GM21515 (cell line): ENCODE results near the gene ZDHHC14.
"Not testable (repeated sequence)": the region's sequence is repeated elsewhere in the genome, so short reads cannot be mapped to it uniquely, and the experiment has no call there.

Experiments used
- ATAC-seq: cut with Tn5 transposase; IDR thresholded peaks from one replicate; pipeline ENCODE4 v1.9.1; 2021; ENCODE audit not compliant: unreplicated experiment

ZDHHC14 gene

DNA sequence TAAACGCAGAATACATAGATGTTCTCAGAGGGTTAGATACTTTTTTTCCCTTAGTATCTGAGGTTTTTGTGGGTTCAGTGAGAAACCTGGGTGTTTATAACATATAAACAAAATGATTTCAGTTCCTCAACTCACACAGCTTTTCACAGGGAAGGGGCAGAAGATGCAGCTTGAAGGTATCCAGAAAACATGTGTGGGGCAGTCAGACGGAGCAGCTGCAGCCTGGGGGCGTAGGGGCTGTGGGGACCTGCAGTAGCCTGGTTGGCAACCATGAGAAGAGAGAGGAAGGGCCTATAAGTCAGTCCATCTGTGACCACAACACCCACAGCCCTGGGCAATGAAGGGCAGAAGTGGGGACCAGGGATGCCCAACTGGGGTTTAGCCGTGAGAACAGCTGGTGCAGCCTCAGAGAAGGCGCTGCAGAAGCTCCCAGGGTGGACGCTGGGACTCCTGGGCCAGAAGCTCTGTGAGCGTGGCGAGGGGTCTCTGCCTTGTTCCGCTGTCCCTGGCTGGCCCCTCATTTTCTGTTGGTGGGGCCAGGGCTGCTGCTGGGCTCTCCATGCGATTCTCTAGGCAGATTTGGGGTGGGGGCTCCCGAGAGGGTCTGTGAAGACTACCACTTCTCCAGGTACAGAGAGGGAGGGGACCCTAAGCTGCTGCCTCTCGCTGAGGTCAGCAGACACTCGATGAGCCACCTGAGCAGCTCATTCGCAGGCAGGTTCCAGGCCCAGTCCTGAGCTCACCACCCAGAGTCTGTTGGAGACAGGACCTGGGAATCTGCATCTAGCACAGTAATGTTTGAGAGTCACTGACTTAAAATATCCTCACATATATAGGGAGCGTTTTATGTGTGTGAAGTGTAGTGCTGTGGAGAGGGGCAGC is 181.2 kb downstream of the ZDHHC14 start:
- peak; percentile 41 for ATAC-seq

DNA sequence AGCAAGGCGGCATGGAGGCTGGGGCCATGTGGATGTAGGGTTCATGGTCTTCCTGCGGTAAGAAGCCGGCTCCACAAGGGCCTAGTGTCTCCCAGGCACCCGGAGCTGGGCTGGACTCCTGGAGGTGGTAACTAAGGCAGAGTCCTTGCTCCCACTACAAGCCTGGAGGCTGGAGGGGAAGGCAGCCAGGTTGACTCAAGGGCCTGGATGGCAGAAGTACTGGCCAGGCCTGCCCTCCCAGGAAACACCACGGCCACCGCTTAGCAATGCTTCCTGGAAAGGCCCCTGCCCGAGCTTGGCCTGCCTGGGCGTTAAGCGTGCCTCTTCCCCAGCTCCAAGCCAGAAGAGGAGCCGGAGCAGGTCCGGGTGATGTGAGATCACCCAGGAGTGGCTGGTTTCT is 182.0 kb downstream of the ZDHHC14 start:
- no peak for ATAC-seq

DNA sequence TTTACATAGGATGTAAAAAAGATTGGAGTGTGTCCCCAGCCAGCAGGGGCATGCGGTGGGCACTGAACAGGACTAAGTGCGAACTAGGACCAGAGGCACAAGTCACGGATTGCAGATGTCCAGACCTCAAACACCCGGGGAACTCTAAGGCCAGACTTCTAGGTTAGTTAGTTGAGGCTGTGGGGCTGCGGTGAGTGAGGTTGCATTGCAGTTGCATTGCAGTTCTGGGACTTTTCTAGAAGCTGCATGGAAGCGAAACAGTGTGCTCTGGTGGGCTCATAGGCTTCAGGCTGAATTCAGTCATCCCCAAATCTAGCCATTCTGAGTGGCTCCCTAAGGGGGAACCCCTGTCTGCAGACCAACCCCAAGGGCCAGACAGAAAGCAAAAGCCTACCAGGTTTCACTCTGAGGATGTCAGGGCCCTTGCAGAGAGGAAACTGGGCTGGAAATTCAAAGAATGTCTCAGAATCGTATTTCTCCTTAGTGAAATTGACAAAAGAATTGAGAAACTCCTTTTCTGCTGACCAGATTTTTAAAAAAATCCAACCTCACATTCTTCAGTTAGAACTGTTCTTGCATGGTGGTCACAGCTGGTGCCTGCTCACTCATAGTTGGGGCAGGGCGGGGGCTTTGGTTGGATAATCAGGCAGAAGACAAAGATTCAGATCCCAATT is 182.8 kb downstream of the ZDHHC14 start:
- ATAC-seq, result peak; percentile 62

DNA sequence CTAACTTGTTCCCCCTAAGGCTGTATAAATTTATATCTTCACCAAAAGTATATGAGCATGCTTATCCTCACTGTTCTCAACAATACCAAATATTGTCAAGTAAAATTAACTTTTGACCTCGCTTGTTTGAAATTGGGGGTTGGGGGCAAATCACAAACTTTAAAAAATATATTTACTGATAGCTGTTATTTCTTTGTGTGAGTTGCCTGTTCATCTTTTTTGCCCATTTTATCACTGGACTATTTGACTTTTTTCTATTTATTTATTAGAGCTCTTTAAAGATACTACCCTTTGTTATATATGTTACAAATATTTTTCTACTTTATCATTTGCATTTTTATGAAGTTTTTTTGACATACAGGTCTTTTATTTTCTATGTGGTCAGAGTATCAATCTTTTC is 187.7 kb downstream of the ZDHHC14 start:
- no peak for ATAC-seq

DNA sequence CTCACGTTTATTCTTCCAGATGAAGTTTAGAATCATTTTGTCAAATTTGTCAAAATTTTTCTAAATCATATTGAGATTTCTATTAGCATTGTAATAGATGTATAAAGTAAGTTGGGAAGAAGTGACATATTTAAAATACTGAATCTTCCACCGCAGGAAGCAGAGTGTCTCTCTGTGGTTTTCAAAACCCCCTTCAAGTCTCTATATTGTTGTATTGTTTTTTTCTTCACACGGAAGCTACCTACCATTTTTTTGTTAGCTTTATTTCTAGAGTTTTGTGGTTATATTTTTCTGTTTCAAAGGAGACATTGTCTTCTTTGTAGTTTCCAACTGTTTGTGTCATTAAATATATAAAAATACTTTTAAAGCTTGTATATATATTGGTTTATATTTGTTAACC is 188.6 kb downstream of the ZDHHC14 start:
- peak; percentile 47 for ATAC-seq

DNA sequence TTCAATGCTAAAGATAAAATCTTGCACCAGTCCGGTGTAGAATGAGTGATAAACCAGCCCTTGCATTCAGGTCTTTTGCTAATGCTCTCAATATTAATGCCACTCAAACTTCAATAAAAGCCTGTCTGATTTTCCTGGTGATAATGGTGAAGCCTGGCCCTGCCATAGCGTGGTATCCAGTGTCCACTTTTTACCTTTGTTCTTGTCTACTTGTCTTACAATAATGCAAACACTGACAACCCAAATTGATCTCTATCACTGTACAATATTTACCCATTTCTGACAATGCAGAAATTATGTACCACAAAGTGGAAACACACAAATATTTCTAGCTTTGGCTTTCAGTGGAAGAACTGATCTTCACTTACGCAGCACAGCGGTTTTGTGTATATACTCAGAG is 189.1 kb downstream of the ZDHHC14 start:
- no peak for ATAC-seq

DNA sequence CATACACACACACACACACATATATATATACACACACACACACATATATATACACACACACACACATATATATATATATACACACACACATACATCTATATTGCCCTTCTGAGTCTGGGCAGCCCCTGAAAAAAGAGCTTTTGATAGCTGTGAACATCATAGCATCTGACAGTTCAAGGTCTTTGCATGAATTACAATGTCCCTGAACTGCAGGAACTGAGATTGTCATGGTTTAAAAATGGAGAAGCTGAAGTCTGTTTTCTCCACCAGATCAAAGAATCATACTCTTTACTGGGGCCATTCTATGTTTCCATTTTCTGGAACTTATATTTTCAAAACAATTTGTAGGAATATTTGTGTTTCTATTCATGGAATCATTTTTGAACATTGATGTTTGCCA is 189.8 kb downstream of the ZDHHC14 start:
- peak; percentile 23 for ATAC-seq

DNA sequence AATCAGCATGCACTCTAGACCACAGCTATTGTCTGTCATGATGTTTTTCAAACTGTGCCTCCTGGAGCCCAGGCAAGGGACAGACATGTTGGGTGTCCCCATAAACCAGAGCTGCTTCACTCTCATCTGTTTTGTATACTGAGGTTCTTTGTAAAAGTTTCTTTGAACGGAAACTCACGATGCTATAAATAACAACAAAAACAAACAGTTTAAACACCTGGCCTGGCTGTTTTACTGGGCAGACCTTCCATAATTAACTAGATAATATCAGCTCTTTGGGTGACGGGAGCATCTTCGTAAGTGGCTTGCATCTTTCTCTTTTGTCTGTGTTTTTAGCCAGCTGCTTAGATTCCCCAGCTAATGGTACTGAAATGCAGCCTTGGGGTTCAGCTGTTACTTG is 190.3 kb downstream of the ZDHHC14 start:
- peak; percentile 61 for ATAC-seq

DNA sequence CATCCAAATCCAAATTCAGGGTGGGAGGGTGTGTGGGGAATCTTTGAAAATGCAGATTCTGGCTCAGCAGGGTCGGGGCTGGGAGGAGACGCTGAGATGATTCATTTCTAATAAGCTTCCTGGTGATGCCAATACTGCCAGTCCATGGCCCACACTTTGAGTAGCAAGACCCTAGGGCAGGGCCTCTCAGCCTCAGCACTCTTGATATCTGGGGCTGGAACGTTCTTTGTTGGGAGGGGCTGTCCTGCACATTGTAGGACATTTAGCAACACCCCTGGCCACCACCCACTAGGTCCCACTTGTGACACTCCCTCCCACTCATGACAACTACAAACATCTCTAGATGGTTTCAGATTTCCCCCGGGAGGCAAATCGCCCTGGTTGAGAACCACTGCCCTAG is 191.0 kb downstream of the ZDHHC14 start:
- ATAC-seq, result no peak

DNA sequence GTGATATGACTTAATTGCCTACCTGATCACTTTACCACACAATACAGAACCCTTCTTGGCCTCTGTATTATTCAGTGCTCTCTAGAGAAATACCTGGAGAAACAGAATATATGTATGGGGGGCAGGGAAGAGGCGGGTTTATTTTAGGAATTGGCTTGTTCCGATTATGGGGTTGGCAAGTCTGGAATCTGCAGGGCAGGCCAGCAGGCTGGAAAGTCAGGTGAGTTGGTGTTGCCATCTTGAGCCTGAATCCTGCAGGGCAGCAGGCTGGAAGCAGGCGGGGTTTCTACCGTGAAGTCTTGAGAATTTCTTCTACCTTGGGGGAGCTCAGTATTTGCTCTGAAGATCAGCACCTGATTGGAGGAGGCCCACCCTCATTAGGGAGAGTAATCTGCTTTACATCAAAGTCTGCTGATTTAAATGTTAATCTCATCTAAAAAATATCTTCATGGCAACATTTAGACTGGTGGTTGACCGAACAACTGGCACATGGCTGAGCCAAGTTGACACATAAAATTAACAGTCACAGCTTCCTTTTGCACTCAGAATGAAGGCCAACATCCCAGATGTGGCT is 193.9 kb downstream of the ZDHHC14 start:
- no peak for ATAC-seq

DNA sequence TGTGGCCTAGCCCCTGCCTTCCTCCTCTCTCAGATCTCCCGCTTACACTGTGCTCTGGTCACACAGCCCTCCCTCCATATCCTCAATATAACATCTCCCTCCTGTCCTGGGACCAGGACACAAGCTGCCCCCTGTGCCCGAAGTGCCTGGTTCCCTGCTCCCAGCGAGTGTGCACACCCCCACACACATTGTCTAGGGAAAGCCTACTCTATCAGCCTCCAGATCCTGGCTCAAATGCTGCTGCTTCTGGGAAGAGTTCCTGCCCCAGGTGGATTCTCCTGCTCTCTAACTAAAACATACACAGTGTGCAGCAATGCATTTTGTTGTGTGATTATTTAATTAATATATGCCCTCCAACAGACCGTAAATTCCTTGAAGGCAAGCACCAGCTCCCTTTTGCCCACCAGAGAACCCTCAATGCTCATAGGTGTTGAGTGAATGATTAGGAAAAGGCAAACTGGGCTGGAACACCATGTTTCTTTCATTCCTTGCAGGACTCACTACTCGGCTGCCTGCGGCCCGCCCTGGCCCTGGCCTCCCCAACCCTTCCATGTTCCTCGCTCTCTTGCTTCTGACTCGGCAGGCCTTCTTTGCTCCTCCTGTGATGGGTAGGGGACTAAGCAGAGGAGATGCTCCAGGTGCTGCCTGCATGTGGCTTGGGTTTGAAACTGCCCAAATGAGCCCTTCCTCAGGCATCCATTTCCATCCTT is 194.6 kb downstream of the ZDHHC14 start:
- ATAC-seq, result no peak

DNA sequence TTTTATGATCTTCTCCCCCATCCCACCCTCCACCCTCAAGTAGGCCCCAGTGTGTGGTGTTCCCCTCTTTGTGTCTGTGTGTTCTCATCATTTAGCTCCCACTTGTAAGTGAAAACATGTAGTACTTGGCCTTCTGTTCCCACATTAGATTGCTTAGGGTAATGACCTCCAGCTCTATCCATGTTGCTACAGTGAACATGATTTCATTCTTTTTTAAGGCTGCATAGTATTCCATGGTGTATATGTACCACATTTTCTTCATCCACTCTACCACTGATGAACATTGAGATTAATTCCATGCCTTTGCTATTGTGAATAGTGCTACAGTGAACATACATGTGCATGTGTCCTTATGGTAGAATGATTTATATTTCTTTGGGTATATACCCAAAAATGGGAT is 196.0 kb downstream of the ZDHHC14 start:
- not testable (repeated sequence) for ATAC-seq

DNA sequence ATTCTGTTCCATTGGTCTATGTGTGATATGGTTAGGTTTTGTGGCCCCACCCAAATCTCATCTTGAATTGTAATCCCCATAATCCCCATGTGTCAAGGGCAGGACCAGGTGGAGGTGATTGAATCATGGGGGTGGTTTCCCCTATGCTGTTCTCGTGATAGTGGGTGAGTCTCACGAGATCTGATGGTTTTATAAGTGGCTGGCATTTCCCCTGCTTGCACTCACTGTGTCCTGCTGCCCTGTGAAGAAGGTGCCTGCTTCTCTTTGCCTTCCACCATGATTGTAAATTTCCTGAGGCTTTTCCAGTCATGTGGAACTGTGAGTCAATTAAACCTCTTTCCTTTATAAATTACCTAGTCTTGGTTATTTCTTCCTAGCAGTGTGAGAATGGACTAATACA is 197.5 kb downstream of the ZDHHC14 start:
- ATAC-seq, result not testable (repeated sequence)

DNA sequence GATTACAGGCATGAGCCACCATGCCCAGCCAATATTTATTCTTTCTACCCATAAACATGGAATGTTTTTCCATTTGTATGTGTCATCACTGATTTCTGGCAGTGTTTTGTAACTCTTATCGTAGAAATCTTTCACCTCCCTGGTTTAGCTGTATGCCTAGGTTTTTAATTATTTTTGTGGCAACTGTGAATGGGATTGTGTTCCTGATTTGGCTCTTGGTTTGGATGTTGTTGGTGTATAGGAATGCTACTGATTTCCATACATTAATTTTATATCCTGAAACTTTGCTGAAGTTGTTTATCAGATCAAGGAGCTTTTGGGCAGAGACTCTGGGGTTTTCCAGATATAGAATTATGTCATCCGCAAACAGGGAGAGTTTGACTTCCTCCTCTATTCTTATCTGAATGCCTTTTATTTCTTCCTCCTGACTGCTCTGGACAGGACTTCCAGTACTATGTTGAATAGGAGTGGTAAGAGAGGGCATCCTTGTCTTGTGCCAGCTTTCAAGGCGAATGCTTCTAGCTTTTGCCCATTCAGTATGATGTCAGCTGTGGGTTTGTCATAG is 198.6 kb downstream of the ZDHHC14 start:
- no peak for ATAC-seq

DNA sequence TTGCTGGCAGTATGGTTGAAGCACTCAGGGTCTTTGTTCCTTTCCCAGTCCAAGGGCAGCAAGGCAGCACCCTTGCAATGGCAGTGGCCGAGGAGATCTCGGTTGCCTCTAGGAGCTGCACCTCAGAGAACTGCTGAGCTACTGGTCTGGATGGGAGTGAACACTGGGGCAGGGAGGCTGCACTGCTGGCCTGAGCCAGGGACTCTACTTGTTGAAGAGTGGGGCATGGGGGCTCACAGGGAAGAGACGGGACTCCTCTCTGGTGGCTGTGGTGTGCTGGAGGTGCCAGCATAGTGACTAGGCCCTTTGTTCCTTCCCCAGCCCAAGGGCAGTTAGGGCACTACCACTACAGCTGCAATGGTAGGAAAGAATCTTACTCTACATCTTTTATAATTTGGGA is 203.0 kb downstream of the ZDHHC14 start:
- ATAC-seq, result no peak

DNA sequence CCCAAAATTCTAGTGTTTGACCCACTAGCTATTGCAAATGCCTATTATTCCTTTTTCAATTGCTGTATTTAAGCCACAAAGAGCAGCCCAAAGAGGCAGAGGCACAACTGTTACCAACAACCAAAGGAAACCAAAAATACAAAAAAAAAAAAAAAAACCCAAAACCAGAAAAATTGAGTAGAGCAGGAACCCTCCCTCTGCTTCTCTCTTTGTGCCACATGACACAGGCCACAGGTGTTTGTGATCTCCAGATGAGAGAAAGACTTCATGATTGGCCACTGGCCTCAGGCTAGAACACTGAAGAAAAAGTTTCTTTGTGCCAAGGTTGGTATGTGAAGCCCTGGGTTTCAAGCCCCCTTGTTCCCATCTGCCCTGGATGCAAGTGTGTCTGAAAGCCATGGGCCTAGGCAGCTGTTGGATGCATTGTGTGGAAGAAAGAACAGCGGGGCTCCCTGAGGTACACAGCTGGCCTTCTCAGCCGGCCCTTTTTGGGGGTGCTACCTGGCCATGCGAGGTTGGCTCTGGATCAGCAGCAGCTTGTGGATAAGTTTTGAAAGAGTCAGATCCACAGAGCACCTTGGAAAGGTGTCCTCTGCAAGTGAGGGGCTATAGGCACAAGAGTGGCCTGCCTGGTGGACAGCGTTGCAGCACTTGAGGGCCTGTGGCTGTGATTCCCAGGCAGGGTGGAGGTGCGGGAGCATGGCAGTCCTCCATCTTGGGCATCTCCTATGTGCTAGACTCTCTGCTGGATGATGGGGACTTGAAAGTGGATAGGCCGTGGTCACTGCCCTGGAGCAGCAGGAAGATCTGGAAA is 204.5 kb downstream of the ZDHHC14 start:
- no peak for ATAC-seq

DNA sequence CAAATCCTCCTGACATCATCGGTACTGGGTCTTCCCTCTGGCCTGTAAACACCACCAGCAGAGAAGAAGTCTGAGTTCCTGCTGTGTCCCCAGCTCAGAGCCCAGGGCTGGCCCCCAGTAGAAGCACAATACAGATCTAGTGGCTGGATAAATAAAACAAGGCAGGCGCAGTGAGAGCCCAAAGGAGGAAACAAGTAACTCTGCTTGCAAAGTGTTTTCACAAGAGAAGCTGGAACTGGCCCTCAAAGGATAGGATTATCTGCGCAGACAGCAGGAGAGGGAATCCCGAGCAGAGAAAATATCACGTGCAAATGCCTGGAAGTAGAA is 205.1 kb downstream of the ZDHHC14 start:
- no peak for ATAC-seq

DNA sequence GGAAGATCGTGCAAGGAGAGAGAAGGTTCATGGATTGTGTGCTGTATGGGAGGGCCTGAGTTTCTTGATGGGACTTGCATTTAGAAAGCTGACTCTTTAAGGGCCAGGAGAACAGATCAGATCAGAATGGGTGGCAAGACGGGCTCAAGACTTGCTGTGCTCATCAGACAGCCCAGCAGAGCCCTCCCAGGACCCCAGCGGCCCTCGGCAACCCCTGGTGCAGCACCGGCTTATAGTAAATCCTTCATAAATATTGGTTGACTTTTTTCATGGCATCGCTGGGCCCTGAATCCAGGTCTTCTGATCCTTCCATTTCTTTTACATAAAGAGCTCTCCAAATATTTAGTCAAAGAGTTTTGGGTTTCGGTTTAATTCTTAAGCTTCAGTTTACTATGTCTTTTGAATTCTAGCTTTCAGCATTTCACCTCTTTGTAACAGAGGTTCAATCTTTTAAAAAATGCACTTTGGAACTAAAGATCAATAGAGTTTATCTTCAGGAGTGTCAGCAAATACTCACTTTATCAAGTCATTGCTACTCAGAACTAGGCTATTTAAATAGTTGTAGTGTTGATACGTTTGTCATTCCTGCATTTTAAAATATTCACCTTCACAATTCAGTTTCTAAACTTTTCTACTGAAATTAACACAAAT is 205.6 kb downstream of the ZDHHC14 start:
- no peak for ATAC-seq

DNA sequence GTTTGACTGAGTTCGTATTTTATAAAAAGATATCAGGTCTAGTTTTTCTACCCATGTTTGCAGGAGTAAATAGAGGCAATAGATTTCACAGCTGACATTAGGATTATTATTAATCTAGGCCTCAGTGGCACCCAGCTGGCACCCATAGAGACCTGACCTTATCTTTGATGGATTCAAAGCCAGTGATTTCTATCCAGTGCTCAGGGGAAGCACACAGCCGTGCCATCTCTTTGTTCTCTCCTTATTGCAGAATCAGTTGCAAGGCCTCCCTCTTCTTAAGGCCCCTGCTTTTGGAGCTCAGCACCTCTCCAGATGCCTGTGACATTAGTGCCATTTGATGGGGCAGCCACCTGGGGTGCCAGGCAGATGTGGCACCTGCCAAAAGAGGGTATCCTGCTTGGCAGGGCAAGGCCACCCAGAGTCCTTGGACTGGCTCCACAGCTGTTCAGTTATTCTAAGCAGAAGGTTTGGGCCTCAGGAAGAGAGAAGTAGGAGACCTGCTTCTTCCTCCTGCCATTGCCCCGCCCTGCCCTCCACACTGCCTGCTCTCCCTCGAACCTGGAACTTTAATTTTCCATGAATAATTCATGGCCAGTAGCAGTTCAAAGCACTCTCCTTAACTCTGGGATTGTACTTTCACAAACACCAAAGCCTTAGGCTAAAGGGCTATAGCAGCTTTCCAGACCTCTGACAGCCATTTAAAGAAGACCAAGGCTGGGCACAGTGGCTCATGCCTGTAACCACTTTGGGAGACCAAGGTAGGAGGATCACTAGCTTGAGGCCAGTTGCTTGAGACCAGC is 206.3 kb downstream of the ZDHHC14 start:
- ATAC-seq, result no peak
